ENCODE results near the gene PDSS2. TPM values are rescaled to one million over a fixed set of nuclear protein-coding genes. Genes with fewer than 3 reads are reported as not detected.

PDSS2 gene
- total RNA-seq, 1 experiment from 2014 or later: 12.1 TPM

- Histone ChIP-seq H4K5ac (ENCODE audit: insufficient read length, low read depth, low read length) (peak within 1 kb of the TSS; percentile 19), H2AK5ac (ENCODE audit: insufficient read length, low read length) (no peak within 1 kb of the TSS), H2BK12ac (ENCODE audit: insufficient read length, low read depth, low read length) (no peak within 1 kb of the TSS), H3K4me2 (ENCODE audit: insufficient read depth, insufficient read length, low read length) (peak within 1 kb of the TSS; percentile 68), H3K23ac (ENCODE audit: insufficient read length, low read depth, low read length) (no peak within 1 kb of the TSS), H3K14ac (ENCODE audit: insufficient read depth, low read length) (peak within 1 kb of the TSS; percentile 91), H2AFZ (ENCODE audit: low read length) (no peak within 1 kb of the TSS), H3T11ph (ENCODE audit: low read length) (peak within 1 kb of the TSS; percentile 24), H3K56ac (ENCODE audit: insufficient read length, low read depth, low read length) (no peak within 1 kb of the TSS), H3K27me3 (ENCODE audit: insufficient read depth, low read length) (no peaks in the 10 kb centered on the region), H4K8ac (replicated peaks; ENCODE audit: insufficient read length, low read depth, low read length) (no peak within 1 kb of the TSS), H2BK5ac (ENCODE audit: insufficient read length, low read length) (peak within 1 kb of the TSS; percentile 73), H3K9me3 (ENCODE audit: control insufficient read depth, low read depth, low read length) (no peaks in the 10 kb centered on the region), H3K79me2 (ENCODE audit: insufficient read depth, low read length) (peaks cover 6% of the 10 kb centered on the region; the same call in 1 of the 2 replicates), H2BK120ac (ENCODE audit: low read depth, low read length, poor library complexity, severe bottlenecking) (peak within 1 kb of the TSS; percentile 50), H4K20me1 (ENCODE audit: control insufficient read depth, insufficient read depth, insufficient read length) (no peaks in the 10 kb centered on the region), H3K79me1 (ENCODE audit: insufficient read depth, low read depth, low read length, poor library complexity, severe bottlenecking) (peaks cover 2% of the 10 kb centered on the region), H4K91ac (ENCODE audit: insufficient read length, low read depth, low read length) (no peak within 1 kb of the TSS), H3K4ac (ENCODE audit: low read depth, low read length) (peak within 1 kb of the TSS; percentile 43; the same call in 1 of the 2 replicates), H2BK20ac (ENCODE audit: low read depth, low read length, poor library complexity, severe bottlenecking) (no peak within 1 kb of the TSS), H3K27ac (ENCODE audit: insufficient read length, low read depth, low read length) (peak within 1 kb of the TSS; percentile 95), H3K18ac (ENCODE audit: insufficient read length, low read depth, low read length) (peak within 1 kb of the TSS; percentile 84), H3K23me2 (ENCODE audit: insufficient read length, low read depth, low read length, poor library complexity, severe bottlenecking) (peaks cover 7% of the 10 kb centered on the region), H3K4me1 (ENCODE audit: insufficient read depth, low read length) (peaks cover 3% of the 10 kb centered on the region; the same call in 1 of the 2 replicates), H3K9ac (ENCODE audit: extremely low read depth, insufficient read length, low read length) (peak within 1 kb of the TSS; percentile 89), H2BK15ac (ENCODE audit: low read depth, low read length) (no peak within 1 kb of the TSS)
- peak within 1 kb of the TSS; percentile 71 to 87 for H3K4me3 Mint-ChIP-seq
- no peaks in the 10 kb centered on the region for H3K27me3 Mint-ChIP-seq (ENCODE audit: low read depth)
- H3K9me3 Mint-ChIP-seq: no peaks in the 10 kb centered on the region
- H3K27ac Mint-ChIP-seq: peak within 1 kb of the TSS; percentile 96 to 100 (median 99)
- H3K4me1 Mint-ChIP-seq: peaks cover 39 to 51% of the 10 kb centered on the region in 2 experiments
- peaks cover 3 to 24% (median 22%) of the 10 kb centered on the region in 3 experiments; a peak in 6 of 7 replicates for H3K36me3 Mint-ChIP-seq (ENCODE audit: insufficient read depth in 1 of 3, low read depth in 3 of 3)
- DNase-seq: no peak
- WGBS (ENCODE audit: extremely low coverage, insufficient read length, low lambda C conversion rate): no CpG with 5 or more reads among the region's 109 CpGs
- TF ChIP-seq CTCF (conservative IDR thresholded peaks at IDR 0.05): no peak
Measured at GRCh38 chr6:107114926-107115694, 344.3 kb downstream of the PDSS2 start, which contains the start of gene BEND3. TSS of gene BEND3 (minus strand) at chr6:107115515. CDS start at chr6:107099285, 16,230 bp downstream.
